ENCODE measurements around the gene ATXN3L.

Gene ATXN3L

GRCh38 chrX:13272426-13272825 is 47.4 kb downstream of the ATXN3L start:
- no peak overlapping the region for H3K4me3 ChIP-seq (replicated peaks; ENCODE audit: low read depth, low read length)
- no peak for DNase-seq (ENCODE audit: low read depth)
- no peak for TF ChIP-seq CTCF (IDR thresholded peaks at IDR 0.05; ENCODE audit: low read length, missing control alignments)

- no peak for DNase-seq (ENCODE audit: low read depth)
- no peak overlapping the region for H3K4me3 ChIP-seq (replicated peaks; ENCODE audit: low read depth, low read length)
- TF ChIP-seq CTCF (IDR thresholded peaks at IDR 0.05; ENCODE audit: low read length, missing control alignments): no peak
Observed at GRCh38 chrX:13271511-13271910, 48.3 kb downstream of the ATXN3L start.

- no peak overlapping the region for H3K4me3 ChIP-seq (replicated peaks; ENCODE audit: low read depth, low read length)
- DNase-seq (ENCODE audit: low read depth): no peak
Observed at GRCh38 chrX:13270360-13270759, 49.5 kb downstream of the ATXN3L start.

GRCh38 chrX:13268874-13269273 is 51.0 kb downstream of the ATXN3L start:
- no peak overlapping the region for H3K4me3 ChIP-seq (replicated peaks; ENCODE audit: low read depth, low read length)
- no peak for TF ChIP-seq CTCF (IDR thresholded peaks at IDR 0.05; ENCODE audit: low read length, missing control alignments)
- no peak for DNase-seq (ENCODE audit: low read depth)

More at GRCh38 chrX:13270360-13270759, 49.5 kb downstream of the ATXN3L start:
- TF ChIP-seq CTCF (IDR thresholded peaks at IDR 0.05; ENCODE audit: low read length, missing control alignments): no peak
